Suppressor macrophage (primary cell): ENCODE measurements around the gene GDF2.

Source experiments
- DNase-seq, 4 experiments: peaks; one replicate each; pipeline ENCODE4 v3.0.0-alpha.2; 2020 to 2022

Gene GDF2

DNA sequence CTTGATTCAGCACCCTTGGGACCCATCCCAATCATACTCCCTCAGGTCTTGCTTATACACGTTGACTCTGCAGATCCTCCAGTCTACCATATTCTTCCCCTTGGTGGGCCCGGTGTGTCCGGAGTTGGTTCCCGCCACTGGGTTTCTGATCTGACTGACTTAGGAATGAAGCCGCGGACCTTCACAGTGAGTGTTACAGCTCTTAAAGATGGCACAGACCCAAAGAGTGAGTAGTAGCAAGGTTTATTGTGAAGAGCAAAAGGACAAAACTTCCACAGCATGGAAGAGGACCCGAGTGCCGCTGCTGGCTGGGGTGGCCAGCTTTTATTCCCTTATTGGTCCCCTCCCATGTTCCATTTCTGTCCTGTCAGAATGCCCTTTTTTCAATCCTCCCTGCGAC lies 28.2 kb upstream of the GDF2 start:
- no peak for DNase-seq

DNA sequence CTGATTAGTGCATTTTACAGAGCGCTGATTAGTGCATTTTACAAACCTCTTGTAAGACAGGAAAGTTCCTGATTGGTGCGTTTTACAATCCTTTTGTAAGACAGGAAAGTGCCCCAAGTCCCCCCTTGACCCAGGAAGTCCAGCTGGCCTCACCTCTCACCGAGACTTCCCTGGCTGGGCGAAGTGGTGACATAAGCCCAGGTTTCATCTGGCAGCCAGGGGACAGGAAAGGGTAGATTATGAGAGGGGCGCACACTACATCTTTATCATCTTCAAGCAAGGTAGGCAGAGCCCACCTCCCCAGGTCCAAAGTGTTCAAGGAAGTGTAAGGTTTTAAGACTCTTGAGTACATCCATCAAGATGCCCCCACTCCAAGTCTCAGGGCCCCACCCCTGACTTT lies 27.8 kb upstream of the GDF2 start:
- no peak for DNase-seq

DNA sequence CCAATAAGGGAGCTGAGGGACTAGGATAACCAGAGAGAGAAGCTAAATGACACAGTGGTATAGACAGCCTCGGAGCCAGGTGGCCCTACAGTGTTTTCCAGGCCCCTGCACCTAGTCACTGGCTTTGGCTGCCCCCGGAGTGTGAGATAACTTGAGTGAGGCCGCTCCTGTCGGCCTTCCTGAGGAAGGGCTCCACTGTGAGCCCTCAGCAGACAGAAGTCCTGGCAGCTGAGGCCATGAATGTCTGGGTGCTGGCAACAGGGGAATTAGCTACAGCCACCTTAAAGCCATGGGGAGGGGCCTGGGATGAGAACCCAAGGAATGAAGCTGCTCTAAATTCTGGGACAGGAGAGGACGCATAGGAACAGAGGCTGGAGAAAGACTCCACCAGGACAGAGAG lies 26.8 kb upstream of the GDF2 start:
- no peak for DNase-seq

DNA sequence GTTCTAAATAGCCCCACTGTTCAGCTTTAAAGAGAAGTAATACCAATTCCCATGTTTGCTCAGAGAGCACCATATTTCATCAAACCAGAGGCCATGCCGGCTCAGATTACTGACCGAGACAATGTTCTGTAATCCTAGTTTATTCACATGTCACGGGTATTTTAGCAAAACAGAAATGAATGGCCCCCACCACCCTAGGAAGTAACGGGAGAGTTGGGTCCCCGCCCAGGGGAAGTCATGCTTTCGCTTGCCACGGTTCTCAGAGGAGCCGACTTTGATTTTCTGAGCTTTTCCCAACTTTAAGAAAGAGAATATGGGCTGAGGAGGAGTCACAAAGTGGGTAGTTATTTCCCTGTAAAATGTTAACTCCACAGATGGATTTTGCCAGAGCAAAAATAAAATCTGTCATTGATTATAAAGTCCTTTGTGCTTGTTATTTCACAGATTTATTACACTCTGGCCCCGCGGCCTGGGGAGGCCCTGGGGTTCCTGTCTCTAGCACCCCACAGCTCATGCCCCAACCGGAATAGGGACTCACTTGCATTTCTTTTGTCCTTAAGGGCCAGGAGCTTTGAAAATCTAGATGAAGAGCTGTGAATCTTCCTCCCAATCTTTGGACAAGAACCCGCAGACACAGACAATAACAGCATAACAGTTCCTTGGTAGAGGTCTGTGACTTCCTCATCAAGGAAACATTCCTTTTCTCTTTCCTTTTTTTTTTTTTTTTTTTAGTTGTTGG lies 25.9 kb upstream of the GDF2 start:
- peak in 1 of 4 experiments; percentile 34 for DNase-seq

DNA sequence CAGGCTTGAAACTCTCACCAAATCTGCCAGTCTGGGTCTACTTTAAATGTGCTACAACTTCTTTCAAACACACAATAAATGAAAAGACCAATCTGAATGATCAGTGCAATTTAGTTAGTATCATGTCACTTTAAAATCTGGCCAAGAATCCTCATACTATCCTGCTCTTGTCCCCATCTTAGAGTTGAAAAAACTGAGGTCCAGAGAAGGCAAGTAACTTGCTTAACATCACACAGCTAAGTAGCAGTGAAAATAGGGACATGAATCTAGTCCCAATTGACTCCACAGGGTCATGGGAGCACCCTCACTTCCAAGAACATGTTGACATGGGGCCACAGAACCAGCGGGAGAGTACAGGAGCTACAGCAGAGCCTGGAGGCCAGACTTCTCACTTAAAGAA lies 25.3 kb upstream of the GDF2 start:
- no peak for DNase-seq

DNA sequence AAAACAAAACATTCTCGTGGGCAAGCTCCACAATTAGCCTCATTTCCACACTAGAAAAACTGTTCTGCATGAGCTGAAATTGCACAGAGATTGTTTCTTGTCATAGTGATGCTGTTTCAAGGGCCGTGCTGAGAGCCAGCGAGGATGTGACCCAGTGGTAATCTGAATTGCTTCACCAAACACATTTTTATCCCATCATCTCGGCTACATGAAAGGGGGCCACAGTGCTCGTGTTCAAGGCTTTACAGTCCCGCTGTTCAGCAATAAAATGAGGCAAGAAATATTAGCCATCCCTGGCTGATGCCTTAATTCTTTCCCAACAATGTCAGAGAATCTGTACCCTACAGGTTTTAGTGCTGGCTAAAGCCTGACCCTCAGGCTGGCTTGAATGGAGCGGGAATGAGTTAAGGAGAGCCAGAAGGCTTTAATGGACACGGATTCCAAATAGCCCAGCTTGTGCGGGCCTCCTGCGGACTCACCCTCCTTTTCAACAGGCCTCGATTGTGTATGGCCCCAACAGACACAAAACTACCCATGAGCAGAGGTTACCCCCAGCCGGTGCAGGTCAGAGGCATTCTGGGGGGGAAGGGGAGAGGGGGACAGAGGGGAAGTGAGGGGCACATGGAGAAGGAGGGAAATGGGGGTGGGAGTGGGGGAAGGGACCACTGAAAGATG lies 24.3 kb upstream of the GDF2 start:
- DNase-seq = no peak

DNA sequence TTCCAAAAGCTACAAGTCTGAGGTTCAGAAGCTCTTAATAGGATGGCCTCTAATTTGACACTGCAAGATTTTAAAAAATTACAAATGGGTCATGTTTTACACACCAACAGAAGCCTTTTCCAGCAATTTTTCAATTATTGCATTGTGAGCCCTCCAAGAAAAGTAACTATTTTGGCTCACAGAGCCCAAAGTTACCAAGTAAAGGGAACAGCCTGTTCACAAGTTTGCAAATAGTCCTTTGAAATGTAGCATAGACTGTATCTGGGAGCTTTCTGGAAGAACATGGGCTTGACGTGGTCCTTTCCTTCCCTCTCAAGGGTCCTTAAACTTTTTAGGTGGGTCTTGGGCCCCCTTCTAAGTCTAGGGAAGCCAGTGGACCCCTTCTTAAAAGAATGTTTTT lies 23.5 kb upstream of the GDF2 start:
- no peak for DNase-seq

DNA sequence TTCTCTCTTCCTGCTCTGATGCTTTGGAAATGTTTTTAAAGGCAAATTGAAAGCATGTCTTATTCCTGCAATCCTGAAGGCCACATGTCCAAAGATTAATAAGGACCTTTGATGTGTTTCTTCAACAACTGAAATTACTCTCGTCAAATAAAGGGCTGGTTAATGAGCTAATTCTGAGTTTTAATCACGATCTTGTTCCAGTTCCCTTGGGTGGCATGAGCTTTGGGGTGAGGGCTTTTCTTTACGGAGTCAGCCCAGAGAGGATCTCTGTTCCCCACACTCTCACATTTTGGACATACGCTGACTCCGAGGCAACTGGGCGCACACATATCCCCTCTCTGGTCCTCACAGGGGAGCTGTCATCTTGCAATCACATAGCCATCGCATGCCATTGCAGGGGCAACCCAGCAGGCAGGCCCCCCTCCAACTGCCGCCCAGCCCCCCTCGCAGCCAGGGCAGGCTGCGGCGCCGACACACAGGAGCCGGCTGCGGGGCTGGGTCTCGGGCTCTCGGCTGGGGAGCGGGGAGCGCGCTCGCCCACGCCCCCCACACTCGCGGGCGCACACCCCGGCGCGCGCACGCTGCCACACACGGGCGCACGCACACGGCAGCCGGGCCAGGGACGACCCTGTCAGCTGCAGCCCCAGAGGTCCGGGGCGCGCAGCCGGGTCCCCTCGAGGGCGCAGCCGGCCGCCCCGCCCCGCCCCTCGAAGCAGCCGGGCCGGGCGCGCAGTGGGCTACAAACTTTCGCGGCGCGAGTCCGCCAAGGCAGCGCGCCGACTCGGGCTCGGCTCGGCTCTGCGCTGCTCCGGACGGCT lies 22.4 kb upstream of the GDF2 start, which contains the start of gene GDF10:
Gene GDF10, plus strand, starts transcription at position 587 of the 818 bp plus-strand sequence. CDS start 455 bp downstream, outside the sequence.
- DNase-seq = no peak

DNA sequence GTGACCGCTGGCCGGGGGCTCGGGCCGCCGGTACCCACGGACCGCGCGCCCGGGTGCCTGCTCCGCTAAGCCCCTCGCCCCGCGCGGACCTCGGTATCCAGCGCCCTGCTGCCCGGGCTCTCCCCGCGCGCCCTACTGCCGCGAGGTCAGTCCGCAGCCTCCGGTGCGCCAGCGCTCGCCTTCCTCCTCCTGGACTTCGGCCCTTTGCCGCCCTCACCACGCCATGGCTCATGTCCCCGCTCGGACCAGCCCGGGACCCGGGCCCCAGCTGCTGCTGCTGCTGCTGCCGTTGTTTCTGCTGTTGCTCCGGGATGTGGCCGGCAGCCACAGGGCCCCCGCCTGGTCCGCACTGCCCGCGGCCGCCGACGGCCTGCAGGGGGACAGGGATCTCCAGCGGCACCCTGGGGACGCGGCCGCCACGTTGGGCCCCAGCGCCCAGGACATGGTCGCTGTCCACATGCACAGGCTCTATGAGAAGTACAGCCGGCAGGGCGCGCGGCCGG lies 21.8 kb upstream of the GDF2 start:
- peak in 1 of 4 experiments; percentile 26 for DNase-seq

DNA sequence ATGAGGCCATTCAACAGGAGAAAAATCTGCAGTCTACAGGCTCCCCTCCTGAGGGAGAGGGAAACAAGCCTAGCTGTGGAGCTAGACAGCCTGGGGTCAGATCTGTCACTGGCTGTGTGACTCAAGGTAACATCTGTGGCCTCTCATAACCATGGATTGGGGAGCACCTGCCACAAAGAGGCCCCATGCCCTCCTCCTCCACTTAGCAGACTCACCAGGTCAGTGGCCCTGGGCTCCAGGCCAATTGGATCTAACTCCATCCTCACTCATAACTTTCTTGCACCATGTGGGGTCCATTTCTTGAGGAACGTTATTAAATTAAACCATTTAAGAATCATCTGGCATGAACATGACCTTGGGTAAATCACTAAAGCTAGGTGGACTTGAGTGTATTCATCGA lies 20.4 kb upstream of the GDF2 start:
- no peak for DNase-seq

DNA sequence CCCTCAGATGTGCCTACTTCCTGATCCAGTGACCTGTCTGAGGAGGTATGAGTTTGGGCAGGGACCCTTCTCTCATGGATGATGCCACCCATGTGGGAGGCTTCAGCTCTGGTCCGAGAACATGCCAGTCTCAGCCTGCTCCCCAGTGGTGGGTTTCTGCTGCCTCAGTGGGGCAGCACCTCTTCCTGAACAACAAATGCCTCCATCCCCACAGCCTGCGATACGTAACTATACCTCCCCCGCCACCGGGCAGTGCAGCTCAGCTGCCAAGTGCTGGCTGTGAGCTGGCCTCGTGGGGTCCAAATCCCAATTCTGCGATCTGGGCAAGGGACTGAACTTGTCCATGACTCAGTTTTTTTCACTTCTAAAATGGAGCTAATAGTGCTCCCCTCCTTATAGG lies 19.1 kb upstream of the GDF2 start:
- no peak for DNase-seq

DNA sequence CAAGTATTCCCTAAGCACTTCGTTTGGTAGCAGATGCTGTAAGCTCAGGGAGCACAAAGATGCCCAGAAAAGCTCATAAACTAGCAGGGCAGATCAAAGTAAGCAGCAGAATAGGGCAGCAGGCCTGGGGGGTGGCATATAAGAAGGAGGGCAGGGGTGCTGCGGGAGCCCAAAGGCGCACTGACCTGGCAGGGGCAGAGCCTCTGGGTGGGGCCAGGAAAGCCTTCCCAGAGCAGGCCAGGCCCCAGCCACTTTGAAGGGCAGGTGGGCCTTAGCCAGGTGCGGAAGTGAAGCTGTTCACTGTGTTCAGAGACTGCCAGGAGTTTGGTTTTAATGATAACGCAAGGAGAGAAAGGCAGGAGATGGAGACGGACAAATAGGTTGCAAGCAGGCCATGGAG lies 18.4 kb upstream of the GDF2 start:
- DNase-seq = no peak

DNA sequence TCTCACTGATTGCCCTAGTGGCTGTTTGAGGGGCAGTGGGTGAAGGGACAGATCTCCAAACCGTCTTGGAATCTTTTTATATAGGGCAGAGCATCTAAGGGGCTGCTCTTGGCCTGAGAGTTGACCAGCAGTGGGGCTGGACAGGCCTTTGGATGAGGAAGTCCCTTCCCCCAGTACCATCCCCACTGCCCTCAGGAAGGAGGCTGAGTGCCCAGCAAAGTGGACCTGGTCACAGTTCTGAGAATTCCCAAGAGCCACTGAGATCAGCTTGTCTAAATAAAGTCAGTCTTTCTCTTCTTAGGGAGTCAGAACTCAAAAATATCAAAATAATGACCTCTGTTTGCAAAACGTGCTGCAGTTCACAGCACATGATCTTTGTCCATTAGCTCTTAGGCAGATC lies 16.7 kb upstream of the GDF2 start:
- no peak for DNase-seq

DNA sequence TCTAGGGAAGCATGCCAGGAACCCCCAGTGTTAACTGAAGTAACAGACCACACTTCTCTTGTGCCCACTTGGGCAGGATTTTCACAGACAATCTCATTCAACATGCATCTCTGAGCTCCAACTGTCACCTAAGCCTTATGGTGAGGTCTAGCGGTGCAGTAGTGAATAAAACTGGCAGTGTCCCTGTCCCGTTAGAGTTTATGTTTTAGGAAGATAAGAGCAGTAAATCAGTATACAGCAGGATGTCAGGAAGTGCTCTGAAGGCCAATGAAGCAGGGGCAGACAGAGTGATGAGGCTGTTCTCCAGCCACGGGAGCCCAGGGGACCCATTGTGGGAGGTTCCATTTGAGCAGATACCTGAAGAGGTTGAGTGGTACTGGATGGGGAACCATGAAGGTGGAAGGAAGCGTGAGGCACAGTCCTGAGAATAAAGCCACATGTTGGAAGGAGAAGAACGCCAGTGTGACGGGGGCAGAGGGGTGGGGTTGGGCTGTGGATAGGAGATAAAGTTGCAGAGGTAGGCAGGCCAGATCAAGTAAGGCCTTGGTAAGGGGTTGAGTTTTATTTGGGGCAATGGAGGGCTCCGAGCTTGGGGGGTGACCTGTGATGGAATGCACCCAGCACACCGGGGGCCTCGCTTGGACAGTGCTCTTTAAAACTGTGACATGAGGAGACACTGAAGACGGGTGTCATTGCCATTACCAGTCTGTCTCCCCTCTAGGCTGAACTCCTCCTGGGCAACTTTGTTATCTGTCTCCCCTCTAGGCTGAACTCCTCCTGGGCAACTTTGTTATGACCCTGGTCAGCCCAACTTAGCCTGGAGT lies 15.7 kb upstream of the GDF2 start:
- no peak for DNase-seq

DNA sequence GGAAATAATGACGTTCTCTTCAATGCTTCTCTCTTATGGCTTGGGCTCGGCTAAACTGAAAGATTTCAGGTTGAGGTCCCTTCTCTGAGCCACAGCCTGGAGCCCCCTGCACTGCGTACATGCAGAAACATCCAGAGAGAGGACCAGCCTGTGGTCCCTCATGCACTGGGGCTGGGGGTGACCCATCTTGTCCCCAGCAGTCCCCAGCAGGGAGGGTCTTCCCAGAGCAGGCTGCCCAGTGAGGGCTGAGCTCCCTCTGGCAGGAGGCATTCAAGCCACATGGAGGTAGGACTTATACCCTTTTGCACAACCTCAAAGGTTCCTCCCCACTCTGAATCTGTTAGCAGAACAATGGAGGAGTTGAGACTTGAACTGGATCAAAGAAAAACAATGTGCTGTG lies 14.9 kb upstream of the GDF2 start:
- no peak for DNase-seq

DNA sequence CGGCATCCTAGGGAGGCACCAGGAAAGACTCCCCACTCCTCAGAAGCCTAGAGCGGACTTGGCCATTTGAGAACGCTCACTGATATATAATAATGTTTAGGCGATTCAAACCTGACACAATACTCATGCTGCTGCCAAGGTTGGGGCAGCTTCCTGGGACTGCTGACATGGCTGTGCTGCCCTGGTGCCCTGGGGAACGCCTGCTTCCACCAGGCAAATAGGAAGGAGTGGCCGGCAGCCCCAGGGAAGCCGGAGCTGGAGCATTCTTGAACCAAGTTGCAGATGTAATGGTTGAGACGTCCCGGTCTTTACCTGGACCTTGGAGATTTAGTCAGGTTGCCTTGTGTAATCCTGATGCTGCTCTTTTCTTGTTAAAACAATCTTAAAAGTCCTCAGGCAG lies 13.5 kb upstream of the GDF2 start:
- no peak for DNase-seq

DNA sequence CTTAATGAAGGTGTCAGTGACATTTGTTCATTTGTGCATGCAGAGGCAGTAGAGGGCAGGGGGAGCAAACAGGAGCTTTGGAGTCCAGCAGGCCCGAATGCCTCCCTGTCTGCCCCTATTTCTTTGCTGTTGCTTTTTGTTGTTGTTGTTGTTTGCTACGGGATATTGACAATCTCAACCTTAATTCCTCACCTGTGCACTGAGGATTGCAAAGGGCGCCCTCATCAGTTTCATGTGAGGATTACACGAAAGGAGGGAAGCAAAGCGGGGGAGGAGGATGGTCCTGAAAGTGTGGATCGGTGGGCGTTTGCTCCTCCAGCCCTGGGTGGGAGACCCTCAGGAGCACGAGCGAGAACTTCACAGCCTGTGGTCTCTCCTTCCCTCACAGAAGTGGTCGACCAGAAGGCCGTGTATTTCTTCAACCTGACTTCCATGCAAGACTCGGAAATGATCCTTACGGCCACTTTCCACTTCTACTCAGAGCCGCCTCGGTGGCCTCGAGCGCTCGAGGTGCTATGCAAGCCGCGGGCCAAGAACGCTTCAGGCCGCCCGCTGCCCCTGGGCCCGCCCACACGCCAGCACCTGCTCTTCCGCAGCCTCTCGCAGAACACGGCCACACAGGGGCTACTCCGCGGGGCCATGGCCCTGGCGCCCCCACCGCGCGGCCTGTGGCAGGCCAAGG lies 12.7 kb upstream of the GDF2 start:
- peak in 1 of 4 experiments; percentile 20 for DNase-seq

DNA sequence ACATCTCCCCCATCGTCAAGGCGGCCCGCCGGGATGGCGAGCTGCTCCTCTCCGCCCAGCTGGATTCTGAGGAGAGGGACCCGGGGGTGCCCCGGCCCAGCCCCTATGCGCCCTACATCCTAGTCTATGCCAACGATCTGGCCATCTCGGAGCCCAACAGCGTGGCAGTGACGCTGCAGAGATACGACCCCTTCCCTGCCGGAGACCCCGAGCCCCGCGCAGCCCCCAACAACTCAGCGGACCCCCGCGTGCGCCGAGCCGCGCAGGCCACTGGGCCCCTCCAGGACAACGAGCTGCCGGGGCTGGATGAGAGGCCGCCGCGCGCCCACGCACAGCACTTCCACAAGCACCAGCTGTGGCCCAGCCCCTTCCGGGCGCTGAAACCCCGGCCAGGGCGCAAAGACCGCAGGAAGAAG lies 12.2 kb upstream of the GDF2 start:
- no peak for DNase-seq

DNA sequence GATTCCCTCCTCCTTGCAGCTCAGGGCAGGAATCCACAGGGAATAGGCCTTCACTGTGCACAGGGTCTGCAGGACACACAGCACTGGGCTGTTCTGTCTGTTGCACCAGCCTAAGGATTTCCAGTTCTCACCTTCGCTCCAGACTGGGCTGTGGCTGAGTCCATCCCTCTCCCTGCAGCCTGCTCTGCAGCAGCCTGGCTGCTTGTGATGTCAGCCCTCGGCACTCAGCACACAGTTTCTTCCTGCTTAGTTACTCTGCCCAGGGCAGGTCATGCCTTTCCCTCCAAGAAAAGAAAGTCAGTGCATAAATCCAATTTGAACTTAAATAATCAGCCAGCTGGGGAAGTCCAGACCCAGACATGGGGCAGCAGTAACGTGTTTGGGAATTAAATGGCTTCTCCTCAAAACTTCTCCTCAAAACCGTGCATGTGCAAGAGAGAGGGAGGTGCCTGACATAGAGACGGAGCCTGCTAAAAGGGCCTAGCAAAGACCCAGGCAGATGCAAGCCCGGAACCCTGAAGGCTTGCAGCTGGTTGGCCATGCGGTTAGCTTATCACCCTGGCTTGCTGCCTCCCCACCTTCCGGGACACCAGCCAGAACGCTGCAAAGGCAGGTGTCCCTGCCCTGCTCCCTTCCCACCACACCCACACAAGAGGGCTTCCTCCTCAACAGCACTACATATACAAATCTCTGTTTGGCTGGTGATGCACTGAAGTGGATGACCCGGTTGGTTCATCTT lies 10.9 kb upstream of the GDF2 start:
- DNase-seq = no peak

DNA sequence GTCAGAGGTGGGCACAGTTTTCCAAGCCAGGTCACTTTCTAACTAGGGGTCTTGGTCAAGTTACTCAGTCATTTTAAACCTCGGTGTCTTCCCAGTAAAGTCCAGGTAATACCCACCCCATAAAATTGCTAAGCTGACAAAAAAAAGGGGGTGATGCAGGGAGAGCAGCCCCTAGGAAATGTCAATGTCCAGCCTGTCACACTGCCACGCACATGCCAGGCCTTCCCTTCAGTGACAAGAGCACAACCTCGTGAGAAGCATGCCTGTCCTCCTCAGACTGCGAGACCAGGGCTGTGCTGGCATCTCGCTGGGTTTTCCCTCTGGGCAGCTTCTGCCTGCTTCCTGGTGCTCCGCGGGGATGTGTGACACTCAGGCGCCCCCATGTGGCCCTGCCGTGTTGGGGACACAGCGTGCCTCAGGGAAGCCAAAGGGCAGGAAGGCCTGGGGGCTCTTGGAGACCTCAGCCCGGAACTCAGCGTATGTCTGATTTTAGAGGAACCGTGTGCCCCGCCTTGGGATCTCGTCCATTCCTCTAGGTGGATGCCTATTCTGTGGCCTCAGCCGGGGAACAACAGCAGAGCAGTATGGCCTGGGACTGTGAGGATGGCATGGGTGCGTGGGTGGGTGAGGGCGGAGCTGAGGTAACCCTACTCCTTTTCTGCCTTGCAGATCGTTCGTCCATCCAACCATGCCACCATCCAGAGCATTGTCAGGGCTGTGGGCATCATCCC lies 10.2 kb upstream of the GDF2 start:
- peak; percentile 89 to 93 (median 92) for DNase-seq
